ENCODE measurements around the gene HIBCH. TPM values are rescaled to one million over a fixed set of nuclear protein-coding genes. Genes with fewer than 3 reads are reported as not detected.

HIBCH gene
- total and polyA plus RNA-seq, 2 of the 4 experiments (the other 2 are of a cell fraction) = 8.8 to 11.9 TPM

DNA sequence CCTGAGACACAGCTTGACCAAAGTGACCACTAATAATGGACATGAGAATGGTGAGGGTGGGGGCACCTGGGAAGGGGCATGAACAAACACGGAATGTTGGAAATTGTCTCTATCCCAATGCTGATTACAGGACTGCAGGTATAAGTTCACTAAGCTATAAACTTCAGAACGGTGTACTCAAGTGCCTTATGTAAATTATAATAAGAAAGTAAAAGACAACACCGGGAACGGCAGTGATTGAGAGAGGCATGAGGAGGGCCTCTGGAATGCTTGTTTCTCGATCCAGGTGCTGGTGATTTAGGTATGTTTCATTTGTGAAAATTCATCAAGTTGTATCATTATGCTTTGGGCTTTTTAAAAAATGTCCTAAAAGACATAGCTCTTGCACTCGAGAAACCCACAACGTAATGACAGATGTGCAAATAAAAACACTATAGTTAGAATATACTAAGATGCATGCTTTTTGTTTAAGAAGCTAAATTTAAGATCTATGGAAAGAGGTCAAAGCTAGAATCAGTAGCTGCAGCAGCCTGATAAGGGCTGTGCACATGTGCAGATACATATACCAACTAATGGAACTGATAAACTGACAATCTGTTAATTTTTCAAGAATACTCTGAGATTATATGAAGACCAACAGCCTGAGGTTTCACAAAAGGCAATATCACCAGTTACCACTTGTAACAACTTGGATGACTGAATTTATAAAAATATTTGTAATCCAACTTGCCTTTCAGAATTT, 7.6 kb downstream of the HIBCH start:
- no peaks in the 10 kb centered on the region for H3K9me3 ChIP-seq (ENCODE audit: control insufficient read depth, insufficient read depth, low read length)
- ChIA-PET POLR2A (ENCODE audit: unreplicated experiment) (no interaction called here), CTCF (no interaction called here)
- no peak overlapping the region for H2BK120ac ChIP-seq (ENCODE audit: low read depth, low read length)
- no peak overlapping the region for H4K8ac ChIP-seq (ENCODE audit: low read depth in 2 of 2, low read length in 2 of 2)
- no peak overlapping the region for H3K56ac ChIP-seq (ENCODE audit: extremely low read depth, insufficient read depth, low read length)
- H4K5ac ChIP-seq (ENCODE audit: low read depth, low read length) = no peak overlapping the region
- no peak overlapping the region for H3K18ac ChIP-seq (ENCODE audit: low read depth, low read length)
- H3K79me1 ChIP-seq (ENCODE audit: low read depth in 1 of 2, low read length in 2 of 2) = peaks cover 16 to 36% of the 10 kb centered on the region in 2 experiments; a peak in 3 of 4 replicates
- H2AFZ ChIP-seq (replicated peaks; ENCODE audit: low read length, poor library complexity) = no peak overlapping the region
- no peak overlapping the region for H3K4ac ChIP-seq (ENCODE audit: low read depth, low read length)
- no peaks in the 10 kb centered on the region for H4K20me1 ChIP-seq (ENCODE audit: insufficient read depth, low read length)
- ATAC-seq (ENCODE audit: low read depth) (no peak), DNase-seq (no peak)
- no peak overlapping the region for H3K9ac ChIP-seq (ENCODE audit: low read depth, low read length)
- H2BK5ac ChIP-seq (ENCODE audit: low read depth, low read length, poor library complexity, severe bottlenecking) = no peak overlapping the region
- 100% methylated on average over 1 of the region's 7 CpGs; no CpG with 5 or more reads in 1 of the 2 experiments for WGBS, 2 experiments (ENCODE audit: extremely low coverage in 2 of 2, insufficient read length in 1 of 2)
- H2BK15ac ChIP-seq (ENCODE audit: low read depth, low read length) = no peak overlapping the region
- no peak overlapping the region for H3K14ac ChIP-seq (replicated peaks; ENCODE audit: low read depth, low read length)
- no peak overlapping the region for H2AK5ac ChIP-seq (ENCODE audit: low read depth, low read length)
- H2BK20ac ChIP-seq (ENCODE audit: low read depth, low read length) = no peak overlapping the region
- in situ Hi-C loops (cut with MboI; ENCODE audit: low sequenced_read_pairs) (no loop called here), dilution Hi-C loops (cut with HindIII; ENCODE audit: low sequenced_read_pairs, unreplicated experiment) (no loop called here), intact Hi-C loops (cut with micrococcal nuclease) (loop anchor here (10.0 kb wide), 1 partner anchor 527 kb away; the partner anchor contains the start of genes ORMDL1 and PMS1)
- 0 out of 2 replicates have a peak, but pooled peaks cover 1% of the 10 kb centered on the region for H3K36me3 ChIP-seq (ENCODE audit: control insufficient read depth, insufficient read depth, low read length)
- H3K9me1 ChIP-seq (ENCODE audit: insufficient read depth, low read length) = peaks cover 4% of the 10 kb centered on the region; the same call in 1 of the 2 replicates
- TF ChIP-seq RCOR1 (IDR thresholded peaks at IDR 0.05; ENCODE audit: insufficient replicate concordance, low read length) = no peak
- TF ChIP-seq RFX5 (IDR thresholded peaks at IDR 0.05; ENCODE audit: low read depth, low read length) = no peak
- TF ChIP-seq, protein P1, sequence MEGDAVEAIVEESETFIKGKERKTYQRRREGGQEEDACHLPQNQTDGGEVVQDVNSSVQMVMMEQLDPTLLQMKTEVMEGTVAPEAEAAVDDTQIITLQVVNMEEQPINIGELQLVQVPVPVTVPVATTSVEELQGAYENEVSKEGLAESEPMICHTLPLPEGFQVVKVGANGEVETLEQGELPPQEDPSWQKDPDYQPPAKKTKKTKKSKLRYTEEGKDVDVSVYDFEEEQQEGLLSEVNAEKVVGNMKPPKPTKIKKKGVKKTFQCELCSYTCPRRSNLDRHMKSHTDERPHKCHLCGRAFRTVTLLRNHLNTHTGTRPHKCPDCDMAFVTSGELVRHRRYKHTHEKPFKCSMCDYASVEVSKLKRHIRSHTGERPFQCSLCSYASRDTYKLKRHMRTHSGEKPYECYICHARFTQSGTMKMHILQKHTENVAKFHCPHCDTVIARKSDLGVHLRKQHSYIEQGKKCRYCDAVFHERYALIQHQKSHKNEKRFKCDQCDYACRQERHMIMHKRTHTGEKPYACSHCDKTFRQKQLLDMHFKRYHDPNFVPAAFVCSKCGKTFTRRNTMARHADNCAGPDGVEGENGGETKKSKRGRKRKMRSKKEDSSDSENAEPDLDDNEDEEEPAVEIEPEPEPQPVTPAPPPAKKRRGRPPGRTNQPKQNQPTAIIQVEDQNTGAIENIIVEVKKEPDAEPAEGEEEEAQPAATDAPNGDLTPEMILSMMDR (conservative IDR thresholded peaks at IDR 0.05; ENCODE audit: low read depth, low read length) = no peak
- TF ChIP-seq, protein P2, sequence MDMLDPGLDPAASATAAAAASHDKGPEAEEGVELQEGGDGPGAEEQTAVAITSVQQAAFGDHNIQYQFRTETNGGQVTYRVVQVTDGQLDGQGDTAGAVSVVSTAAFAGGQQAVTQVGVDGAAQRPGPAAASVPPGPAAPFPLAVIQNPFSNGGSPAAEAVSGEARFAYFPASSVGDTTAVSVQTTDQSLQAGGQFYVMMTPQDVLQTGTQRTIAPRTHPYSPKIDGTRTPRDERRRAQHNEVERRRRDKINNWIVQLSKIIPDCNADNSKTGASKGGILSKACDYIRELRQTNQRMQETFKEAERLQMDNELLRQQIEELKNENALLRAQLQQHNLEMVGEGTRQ (IDR thresholded peaks at IDR 0.05; ENCODE audit: low read depth, low read length) = no peak
- TF ChIP-seq BHLHE40 (IDR thresholded peaks at IDR 0.05; ENCODE audit: low read depth, low read length) = no peak
- TF ChIP-seq MAZ (IDR thresholded peaks at IDR 0.05; ENCODE audit: borderline replicate concordance, low read depth, low read length) = no peak
- TF ChIP-seq, protein P3, sequence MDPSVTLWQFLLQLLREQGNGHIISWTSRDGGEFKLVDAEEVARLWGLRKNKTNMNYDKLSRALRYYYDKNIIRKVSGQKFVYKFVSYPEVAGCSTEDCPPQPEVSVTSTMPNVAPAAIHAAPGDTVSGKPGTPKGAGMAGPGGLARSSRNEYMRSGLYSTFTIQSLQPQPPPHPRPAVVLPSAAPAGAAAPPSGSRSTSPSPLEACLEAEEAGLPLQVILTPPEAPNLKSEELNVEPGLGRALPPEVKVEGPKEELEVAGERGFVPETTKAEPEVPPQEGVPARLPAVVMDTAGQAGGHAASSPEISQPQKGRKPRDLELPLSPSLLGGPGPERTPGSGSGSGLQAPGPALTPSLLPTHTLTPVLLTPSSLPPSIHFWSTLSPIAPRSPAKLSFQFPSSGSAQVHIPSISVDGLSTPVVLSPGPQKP (IDR thresholded peaks at IDR 0.05; ENCODE audit: borderline replicate concordance, low read depth, low read length) = no peak
- H3K4me1 ChIP-seq (ENCODE audit: control insufficient read depth, insufficient read depth, low read length) = peaks cover 3% of the 10 kb centered on the region; the same call in 1 of the 2 replicates
- BruUV-seq (replicated peaks) = no TSS peak
- no peak overlapping the region for H3K27ac ChIP-seq (ENCODE audit: insufficient read depth, low read length)
- H4K91ac ChIP-seq (ENCODE audit: insufficient read depth, low read depth, low read length) = no peak overlapping the region
- no peak overlapping the region for H3K23ac ChIP-seq (ENCODE audit: low read depth, low read length)
- no peak overlapping the region for H2AK9ac ChIP-seq (replicated peaks; ENCODE audit: low read depth, low read length, poor library complexity)
- no peak overlapping the region for H3K4me2 ChIP-seq (ENCODE audit: low read depth, low read length)
- H3K4me3 ChIP-seq (ENCODE audit: insufficient read depth, low read depth, low read length) = no peak overlapping the region
- no peaks in the 10 kb centered on the region for H3K27me3 ChIP-seq (ENCODE audit: control insufficient read depth, insufficient read depth, low read length)
